ENCODE results near the gene BDH2.

The BDH2 gene

DNA sequence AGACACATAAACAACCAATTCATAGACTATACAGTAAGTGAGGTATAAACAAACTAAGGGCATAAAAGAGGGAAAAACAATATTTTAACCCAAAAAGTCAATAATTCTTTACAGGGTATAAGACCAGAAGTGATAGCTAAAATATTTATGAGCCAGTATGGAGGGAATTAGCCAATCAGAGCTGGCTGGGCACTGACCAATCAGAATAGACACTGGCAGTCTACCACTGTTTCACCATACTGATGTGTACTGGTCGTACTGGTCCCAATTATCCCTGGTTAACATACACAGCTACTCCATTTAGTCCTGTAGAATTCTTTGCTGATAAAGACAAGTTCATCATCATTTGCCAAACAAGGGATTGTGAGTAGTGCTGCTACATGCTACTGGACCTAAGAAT, 70.3 kb downstream of the BDH2 start:
- no peaks in the 10 kb centered on the region for H3K4me1 ChIP-seq (ENCODE audit: control insufficient read depth, insufficient read depth, low read length, unreplicated experiment)
- no peaks in the 10 kb centered on the region for H3K36me3 ChIP-seq (ENCODE audit: insufficient read depth, low read length)
- no peaks in the 10 kb centered on the region for H3K79me2 ChIP-seq (ENCODE audit: control insufficient read depth, insufficient read depth, low read length, unreplicated experiment)
- H3K27me3 ChIP-seq (ENCODE audit: insufficient read depth, low read length), result no peaks in the 10 kb centered on the region
- no peak overlapping the region for H2AFZ ChIP-seq (ENCODE audit: low read length, unreplicated experiment)
- H3K4me3 ChIP-seq (ENCODE audit: low read depth, low read length), result no peak overlapping the region
- no peak overlapping the region for H3K27ac ChIP-seq (ENCODE audit: low read depth, low read length)
